Subcutaneous adipose tissue (tissue), 4 donors: ENCODE measurements around the gene EDN2. TPM values are rescaled to one million over a fixed set of nuclear protein-coding genes. Genes with fewer than 3 reads are reported as not detected.

Source experiments
- CTCF ChIP-seq: fragments of 450-650 bp; IDR thresholded peaks from one replicate; pipeline ENCODE4 v1.5.1; 2016; ENCODE audit warnings: low read depth, mild to moderate bottlenecking, control low read depth, antibody characterized with exemption, moderate library complexity
- total RNA-seq, 4 donors: library from RNA; depleted of rRNA; stranded (reverse); fragments of >200 nt; gene quantifications; one replicate each; pipeline ENCODE4 v1.1.0, GENCODE V29; 2016

The EDN2 gene
- total RNA-seq, 4 donors from 2014 or later: 1.1 TPM; not detected in 3

- TF ChIP-seq CTCF: no peak
These were observed 7.9 kb upstream of the EDN2 start for GRCh38 chr1:41492341-41492848.

- no peak for TF ChIP-seq CTCF
These were observed 6.4 kb upstream of the EDN2 start for GRCh38 chr1:41490911-41491310.

GRCh38 chr1:41489561-41489960 is 5.1 kb upstream of the EDN2 start:
- no peak for TF ChIP-seq CTCF

- no peak for TF ChIP-seq CTCF
These were observed 3.8 kb upstream of the EDN2 start for GRCh38 chr1:41488040-41488951.

GRCh38 chr1:41487126-41488039 is 2.9 kb upstream of the EDN2 start:
- no peak for TF ChIP-seq CTCF

GRCh38 chr1:41486371-41487125 is 2.1 kb upstream of the EDN2 start:
- no peak for TF ChIP-seq CTCF
